ENCODE measurements around the gene SRRM3. TPM values are rescaled to one million over a fixed set of nuclear protein-coding genes. Genes with fewer than 3 reads are reported as not detected.
A peak's percentile ranks its signal among the peaks of the same experiment; 100 is the strongest.
"Not testable (repeated sequence)": the region's sequence is repeated elsewhere in the genome, so short reads cannot be mapped to it uniquely, and the experiment has no call there.

The SRRM3 gene
- total RNA-seq, 4 donors from 2014 or later, result 8.0 to 22.4 (median 10.8) TPM

GRCh38 chr7:76314042-76314721 lies 112.5 kb downstream of the SRRM3 start:
- peaks cover 12 to 60% (median 25%) of the 10 kb centered on the region in 3 donors for H3K4me1 ChIP-seq
- peak; percentile 58 for DNase-seq
- no peak overlapping the region for H3K4me3 ChIP-seq
- WGBS, 2 donors, result 8 to 13% methylated on average over 6 of the region's 15 CpGs
- no peaks in the 10 kb centered on the region for H3K36me3 ChIP-seq
- H3K27me3 ChIP-seq, result no peaks in the 10 kb centered on the region
- peak overlapping the region in 2 of 4 donors; percentile 35 to 70 for H3K27ac ChIP-seq
- no peaks in the 10 kb centered on the region for H3K9me3 ChIP-seq
- TF ChIP-seq POLR2A (IDR thresholded peaks at IDR 0.05) (no peak), CTCF (IDR thresholded peaks at IDR 0.05) (peak; percentile 99 to 100 (median 100))
- intact Hi-C loops (cut with DNase I), result no loop called here

GRCh38 chr7:76314740-76315139 lies 113.0 kb downstream of the SRRM3 start:
- not testable (repeated sequence) for DNase-seq, H3K4me3 ChIP-seq, H3K9me3 ChIP-seq, H3K27me3 ChIP-seq, H3K36me3 ChIP-seq
- intact Hi-C loops (cut with DNase I), result loop anchor here (5.0 kb wide), 1 partner anchor 137 kb away; no protein-coding TSS in a partner anchor
- WGBS, 2 donors, result 54 to 57% methylated on average over 6 of the region's 6 CpGs
- H3K27ac ChIP-seq, result peak overlapping the region in 1 of 4 donors; percentile 70
- peaks cover 14 to 60% (median 25%) of the 10 kb centered on the region in 3 donors for H3K4me1 ChIP-seq

DNA sequence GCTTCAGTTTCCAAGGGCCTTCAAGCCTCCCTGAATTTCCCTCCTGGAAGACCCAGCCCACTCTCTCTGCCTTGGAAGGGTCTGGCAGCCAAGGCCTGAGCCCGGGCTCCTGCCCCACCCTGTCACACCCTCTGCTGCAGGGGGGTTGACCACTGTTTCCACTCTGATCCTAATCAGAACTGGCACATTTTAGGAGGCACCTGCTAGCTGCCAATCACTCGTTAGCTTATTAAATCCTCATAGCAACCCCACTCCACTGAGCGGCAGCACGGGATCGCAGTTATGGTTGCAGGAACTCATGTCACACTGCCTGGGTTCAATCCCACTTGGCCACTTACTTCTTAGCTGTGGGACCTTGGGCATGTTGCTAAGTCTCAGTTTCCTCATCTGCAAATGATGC lies 113.7 kb downstream of the SRRM3 start:
- no peaks in the 10 kb centered on the region for H3K27me3 ChIP-seq
- no peaks in the 10 kb centered on the region for H3K9me3 ChIP-seq
- H3K4me3 ChIP-seq, result no peak overlapping the region
- 51 to 64% methylated on average over 5 of the region's 5 CpGs for whole genome bisulfite sequencing, 2 donors
- no peak for DNase-seq
- TF ChIP-seq CTCF (IDR thresholded peaks at IDR 0.05), result no peak
- no peak for TF ChIP-seq POLR2A (IDR thresholded peaks at IDR 0.05)
- no peak overlapping the region for H3K27ac ChIP-seq
- peaks cover 14 to 55% (median 23%) of the 10 kb centered on the region in 3 donors for H3K4me1 ChIP-seq
- H3K36me3 ChIP-seq, result no peaks in the 10 kb centered on the region
- intact Hi-C loops (cut with DNase I), result loop anchor here (5.0 kb wide), 1 partner anchor 138 kb away; no protein-coding TSS in a partner anchor

DNA sequence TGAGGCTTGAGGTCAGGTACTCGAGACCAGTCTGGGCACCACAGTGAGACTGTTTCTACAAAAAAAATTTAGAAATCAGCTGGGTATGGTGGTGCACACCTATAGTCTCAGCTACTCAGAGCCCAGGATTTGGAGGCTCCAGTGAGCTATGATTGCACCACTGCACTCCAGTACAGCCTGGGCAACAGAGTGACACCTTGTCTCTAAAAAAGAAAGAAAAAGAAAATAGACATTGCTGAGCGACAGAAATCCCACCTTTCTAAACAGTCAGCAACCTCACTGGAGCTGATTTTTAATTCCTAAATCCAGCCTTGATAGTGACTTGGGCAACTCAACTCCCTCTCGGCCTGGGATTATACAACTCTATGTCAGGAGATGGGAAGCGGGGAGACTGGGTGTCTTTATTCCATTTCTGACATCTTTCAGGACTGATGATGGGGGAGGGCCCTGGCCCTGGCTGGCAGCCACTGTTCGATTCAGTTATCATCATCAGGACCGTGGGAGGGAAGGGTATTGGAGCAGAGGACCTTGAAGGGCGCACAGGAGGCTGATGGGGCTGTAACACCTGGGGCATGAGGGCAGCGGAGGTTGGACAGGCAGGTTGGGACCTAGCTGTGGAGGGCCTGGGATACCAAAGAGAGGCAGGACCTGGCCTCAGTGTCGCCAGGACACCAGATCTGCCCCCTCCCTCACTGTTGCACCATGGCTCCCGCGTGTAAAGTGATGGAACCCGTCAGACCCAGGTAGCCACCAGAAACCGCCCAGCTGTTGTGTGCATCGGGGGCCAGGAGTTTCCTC lies 115.5 kb downstream of the SRRM3 start:
- Histone ChIP-seq H3K36me3 (peaks cover 0 to 4% (median 0%) of the 10 kb centered on the region in 3 donors), H3K4me1 (peaks cover 13 to 42% (median 14%) of the 10 kb centered on the region in 3 donors), H3K9me3 (no peaks in the 10 kb centered on the region), H3K4me3 (peak overlapping the region; percentile 51 to 77 (median 62)), H3K27me3 (no peaks in the 10 kb centered on the region), H3K27ac (peak overlapping the region; percentile 90 to 98 (median 95))
- no peak for DNase-seq
- intact Hi-C loops (cut with DNase I), result loop anchor here (5.0 kb wide), 1 partner anchor 140 kb away; no protein-coding TSS in a partner anchor
- TF ChIP-seq POLR2A (IDR thresholded peaks at IDR 0.05) (no peak), CTCF (IDR thresholded peaks at IDR 0.05) (no peak)
- WGBS, 2 donors, result 53 to 85% methylated on average over 3 to 13 of the region's 14 CpGs

- Histone ChIP-seq H3K9me3 (no peaks in the 10 kb centered on the region), H3K36me3 (peaks cover 0 to 12% (median 0%) of the 10 kb centered on the region in 3 donors), H3K4me1 (peaks cover 13 to 45% (median 14%) of the 10 kb centered on the region in 3 donors), H3K4me3 (peak overlapping the region; percentile 51 to 77 (median 62)), H3K27ac (peak overlapping the region; percentile 90 to 98 (median 95)), H3K27me3 (no peaks in the 10 kb centered on the region)
- WGBS, 2 donors, result 0% methylated on average over 16 to 21 of the region's 50 CpGs
- intact Hi-C loops (cut with DNase I), result loop anchor here (5.0 kb wide), 1 partner anchor 141 kb away; no protein-coding TSS in a partner anchor
- DNase-seq, result peak; percentile 88
- TF ChIP-seq CTCF (IDR thresholded peaks at IDR 0.05), result no peak
- peak in 3 of 4 donors; percentile 78 to 92 (median 84) for TF ChIP-seq POLR2A (IDR thresholded peaks at IDR 0.05)
These were observed 116.2 kb downstream of the SRRM3 start for GRCh38 chr7:76317782-76318487.

Measured in esophagus squamous epithelium (tissue), 5 donors.